GM19467 (cell line): ENCODE data around the gene TMEM116.
"Not testable (repeated sequence)": the region's sequence is repeated elsewhere in the genome, so short reads cannot be mapped to it uniquely, and the experiment has no call there.

ENCODE experiments used
- ATAC-seq: cut with Tn5 transposase; IDR thresholded peaks from one replicate; pipeline ENCODE4 v1.9.1; 2021; ENCODE audit warnings: mild to moderate bottlenecking, moderate library complexity; ENCODE audit not compliant: unreplicated experiment

TMEM116 gene

DNA sequence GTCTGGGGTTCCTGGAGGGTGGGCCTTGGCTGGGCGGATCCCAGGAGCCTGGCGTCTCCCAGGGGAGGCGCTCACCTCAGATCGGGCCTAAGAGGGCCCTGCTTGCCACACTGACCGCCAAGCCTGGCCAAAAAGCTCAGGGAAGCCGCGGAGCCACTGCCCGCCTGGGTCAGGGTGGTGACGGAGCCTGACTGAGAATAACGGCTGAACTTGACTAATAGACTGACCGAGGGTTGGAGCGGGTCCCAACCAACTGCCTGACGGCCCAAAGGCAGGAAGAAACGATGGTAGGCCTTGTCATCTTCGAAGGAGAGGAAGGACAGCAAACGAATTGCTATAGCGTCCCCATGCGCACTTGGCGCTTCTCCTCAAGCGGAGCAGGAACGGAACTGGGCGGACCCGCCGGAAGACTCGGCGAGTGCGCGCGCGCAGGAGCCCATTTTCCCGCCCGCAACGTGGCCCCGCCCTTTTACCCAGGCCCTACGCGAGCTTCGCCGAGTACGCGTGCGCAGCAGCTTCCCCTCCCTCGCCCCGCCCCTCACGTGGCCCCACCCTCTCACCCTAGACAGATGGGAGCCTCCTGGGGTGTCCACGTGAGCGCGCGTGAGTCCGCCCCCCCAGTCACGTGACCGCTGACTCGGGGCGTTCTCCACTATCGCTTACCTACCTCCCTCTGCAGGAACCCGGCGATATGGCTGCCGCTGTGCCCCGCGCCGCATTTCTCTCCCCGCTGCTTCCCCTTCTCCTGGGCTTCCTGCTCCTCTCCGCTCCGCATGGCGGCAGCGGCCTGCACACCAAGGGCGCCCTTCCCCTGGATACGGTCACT, at the start of gene TMEM116, which contains the start of gene ERP29:
Gene TMEM116 (minus strand): TSS at position 391 of the 826 bp plus-strand sequence. CDS start 7,895 bp downstream, outside the sequence.
Gene ERP29 (plus strand): TSS at position 652 of the 826 bp plus-strand sequence. CDS start 40 bp downstream, at position 692.
- peak; percentile 67 for ATAC-seq

DNA sequence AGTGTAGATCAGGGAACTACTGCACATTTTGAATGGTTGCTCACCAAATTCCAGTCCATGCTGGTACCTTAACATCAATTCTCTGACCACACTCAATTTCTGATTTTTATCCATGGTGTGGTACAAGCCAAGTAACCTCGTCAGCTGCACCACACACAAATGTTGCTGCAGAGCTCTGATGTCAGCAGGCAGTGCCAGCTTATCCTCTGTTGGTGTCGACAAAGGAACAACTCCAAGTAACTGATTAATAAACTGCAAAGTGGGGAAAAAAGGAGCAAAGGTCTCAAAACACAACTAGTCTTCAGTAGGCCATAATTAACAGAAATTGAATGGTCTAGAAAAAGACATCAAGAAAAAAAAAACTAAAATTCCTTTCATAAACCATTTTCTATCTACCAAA, 48.2 kb upstream of the TMEM116 start:
- ATAC-seq = no peak

- ATAC-seq = no peak
These were observed 36.4 kb upstream of the TMEM116 start for GRCh38 chr12:112049351-112049750.

GRCh38 chr12:112046003-112046402, 33.0 kb upstream of the TMEM116 start:
- ATAC-seq = no peak

GRCh38 chr12:112036614-112037013, 23.6 kb upstream of the TMEM116 start:
- not testable (repeated sequence) for ATAC-seq

DNA sequence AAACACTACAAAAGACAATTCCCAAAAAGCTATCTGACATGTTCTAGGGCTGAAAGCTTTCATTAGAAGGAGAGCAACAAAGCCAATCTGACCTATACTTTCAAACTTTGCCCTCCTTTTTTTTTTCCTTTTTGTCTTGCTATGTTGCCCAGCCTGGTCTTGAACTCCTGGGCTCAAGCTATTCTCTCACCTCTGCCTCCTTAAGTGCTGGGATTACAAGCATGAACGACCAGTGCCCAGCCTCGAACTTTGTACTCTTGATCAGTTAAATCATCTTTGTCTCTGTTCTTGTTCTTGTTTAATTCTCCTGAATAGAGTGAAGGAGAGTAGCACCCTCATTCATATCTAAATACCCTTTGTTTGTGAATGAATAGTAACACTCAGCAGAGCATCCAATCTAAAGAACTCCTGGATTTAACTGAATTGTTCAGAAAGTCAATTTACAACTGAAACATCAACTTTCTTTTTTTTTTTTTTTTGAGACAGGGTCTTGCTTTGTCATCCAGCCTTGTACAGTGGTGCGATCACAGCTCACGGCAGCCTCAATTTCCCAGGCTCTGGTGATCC, 22.3 kb upstream of the TMEM116 start:
- no peak for ATAC-seq

DNA sequence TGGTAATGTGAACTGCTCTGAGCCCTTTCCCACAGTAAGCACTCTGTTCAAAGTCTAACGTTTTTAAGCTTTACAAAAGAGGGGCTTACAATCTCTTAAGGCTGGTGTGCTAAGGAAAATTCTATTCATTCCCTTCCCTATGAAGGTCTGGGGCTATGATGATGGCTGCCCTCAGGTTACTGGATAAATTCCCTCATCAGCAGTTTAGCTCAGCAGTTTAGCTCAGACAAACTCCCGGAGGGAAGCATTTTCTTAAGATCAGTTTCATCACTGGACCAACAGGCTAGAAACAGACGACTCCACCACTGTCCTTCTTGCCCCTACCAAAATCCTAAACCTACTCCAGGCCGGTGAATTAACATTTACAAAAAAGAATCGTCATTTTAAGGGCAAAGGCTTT, 19.3 kb upstream of the TMEM116 start:
- ATAC-seq = no peak

GRCh38 chr12:112031472-112031871, 18.5 kb upstream of the TMEM116 start:
- no peak for ATAC-seq

DNA sequence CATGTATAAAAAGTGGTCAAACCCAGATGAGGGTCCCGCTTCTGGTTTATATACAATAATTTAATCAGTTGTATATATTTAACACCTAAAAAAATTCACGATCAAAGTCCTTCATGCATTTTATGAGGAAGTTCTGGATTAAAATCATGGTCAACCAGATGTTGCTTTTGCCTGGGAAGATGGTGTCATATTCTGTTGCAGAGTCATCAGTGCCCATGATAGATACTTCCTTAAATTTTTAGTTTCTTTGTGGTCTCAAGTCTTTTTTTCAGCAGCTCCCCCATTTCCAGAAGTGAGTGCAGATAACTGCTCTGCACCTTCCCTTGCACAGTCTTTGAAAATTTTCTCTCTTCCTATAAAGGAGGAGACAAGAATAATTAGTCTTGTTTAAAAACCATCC, 16.3 kb upstream of the TMEM116 start:
- ATAC-seq = no peak

- no peak for ATAC-seq
These were observed 12.9 kb upstream of the TMEM116 start for GRCh38 chr12:112025808-112026375.

GRCh38 chr12:112023759-112024396, 10.9 kb upstream of the TMEM116 start:
- no peak for ATAC-seq

DNA sequence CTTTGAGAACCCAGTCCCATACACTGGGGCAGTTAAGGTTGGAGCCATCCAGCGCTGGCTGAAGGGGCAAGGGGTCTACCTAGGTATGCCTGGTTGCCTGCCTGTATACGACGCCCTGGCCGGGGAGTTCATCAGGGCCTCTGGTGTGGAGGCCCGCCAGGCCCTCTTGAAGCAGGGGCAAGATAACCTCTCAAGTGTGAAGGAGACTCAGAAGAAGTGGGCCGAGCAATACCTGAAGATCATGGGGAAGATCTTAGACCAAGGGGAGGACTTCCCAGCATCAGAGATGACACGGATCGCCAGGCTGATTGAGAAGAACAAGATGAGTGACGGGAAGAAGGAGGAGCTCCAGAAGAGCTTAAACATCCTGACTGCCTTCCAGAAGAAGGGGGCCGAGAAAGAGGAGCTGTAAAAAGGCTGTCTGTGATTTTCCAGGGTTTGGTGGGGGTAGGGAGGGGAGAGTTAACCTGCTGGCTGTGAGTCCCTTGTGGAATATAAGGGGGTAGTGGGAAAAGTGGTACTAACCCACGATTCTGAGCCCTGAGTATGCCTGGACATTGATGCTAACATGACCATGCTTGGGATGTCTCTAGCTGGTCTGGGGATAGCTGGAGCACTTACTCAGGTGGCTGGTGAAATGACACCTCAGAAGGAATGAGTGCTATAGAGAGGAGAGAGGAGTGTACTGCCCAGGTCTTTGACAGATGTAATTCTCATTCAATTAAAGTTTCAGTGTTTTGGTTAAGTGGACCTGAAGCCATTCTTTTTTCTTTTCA, 9.5 kb upstream of the TMEM116 start:
- ATAC-seq = no peak

DNA sequence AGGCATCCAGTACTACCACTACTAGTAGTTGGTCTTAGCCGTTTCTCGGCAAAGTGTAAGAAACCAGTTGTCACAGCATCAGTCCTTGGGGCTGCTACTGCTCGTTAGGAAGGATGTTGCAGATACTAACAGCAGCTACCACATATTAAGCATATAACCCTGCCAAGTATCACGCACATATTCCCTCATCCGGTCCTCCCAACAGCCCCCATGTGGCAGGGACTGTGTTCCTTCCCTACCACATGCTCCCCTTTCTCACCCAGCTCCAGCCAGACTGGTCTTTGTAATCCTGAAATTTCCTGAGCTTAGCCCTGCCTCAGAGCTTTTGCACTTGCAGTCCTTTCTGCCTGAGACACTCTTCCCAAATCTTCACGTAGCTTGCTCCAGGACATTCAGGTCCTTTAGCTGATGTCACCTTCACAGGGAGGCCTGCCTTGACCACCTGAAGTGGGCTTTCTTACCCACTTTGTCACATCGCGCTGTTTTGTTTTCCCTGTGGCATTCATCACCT, 8.0 kb upstream of the TMEM116 start:
- ATAC-seq = no peak

GRCh38 chr12:112018571-112019237, 5.7 kb upstream of the TMEM116 start:
- no peak for ATAC-seq

- no peak for ATAC-seq
These were observed 4.1 kb upstream of the TMEM116 start for GRCh38 chr12:112017041-112017440.

GRCh38 chr12:112015938-112016337, 3.0 kb upstream of the TMEM116 start:
- no peak for ATAC-seq

DNA sequence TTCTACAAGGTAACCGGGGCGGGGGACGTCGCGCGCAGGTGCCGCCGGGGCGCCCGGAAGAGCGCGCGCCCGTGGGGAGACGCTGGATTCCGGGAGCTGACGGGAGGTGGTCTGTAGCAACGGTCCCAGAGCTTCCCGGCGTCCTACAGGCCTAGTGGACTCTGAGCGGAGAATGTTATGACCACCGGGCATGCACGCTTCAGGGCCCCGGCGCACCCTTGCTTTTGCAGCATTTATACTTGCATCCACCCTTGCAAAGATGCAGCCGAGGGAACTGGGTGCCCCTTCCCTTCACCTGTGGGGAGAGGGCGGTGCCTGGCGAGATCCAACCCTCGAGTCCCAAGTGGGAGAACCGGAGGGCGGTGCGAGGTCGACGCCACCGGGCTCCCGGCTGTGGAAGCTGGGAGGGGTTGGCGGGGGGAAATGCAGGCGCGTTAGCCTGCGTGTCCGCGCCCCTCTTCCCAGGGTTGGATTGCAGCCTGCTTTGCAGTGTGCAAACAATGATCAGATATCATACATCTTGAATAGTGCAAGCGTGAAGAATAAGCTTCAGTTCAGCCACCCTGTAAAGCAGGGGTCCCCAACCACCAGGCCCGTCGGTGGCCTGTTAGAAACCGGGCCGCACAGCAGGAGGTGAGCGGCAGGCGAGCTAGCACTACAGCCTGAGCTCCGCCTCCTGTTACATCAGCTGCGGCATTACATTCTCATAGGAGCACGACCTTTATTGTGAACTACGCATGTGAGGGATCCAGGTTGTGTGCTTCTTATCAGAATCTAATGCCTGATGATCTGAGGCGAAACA, 837 bp upstream of the TMEM116 start:
- ATAC-seq = peak; percentile 2

DNA sequence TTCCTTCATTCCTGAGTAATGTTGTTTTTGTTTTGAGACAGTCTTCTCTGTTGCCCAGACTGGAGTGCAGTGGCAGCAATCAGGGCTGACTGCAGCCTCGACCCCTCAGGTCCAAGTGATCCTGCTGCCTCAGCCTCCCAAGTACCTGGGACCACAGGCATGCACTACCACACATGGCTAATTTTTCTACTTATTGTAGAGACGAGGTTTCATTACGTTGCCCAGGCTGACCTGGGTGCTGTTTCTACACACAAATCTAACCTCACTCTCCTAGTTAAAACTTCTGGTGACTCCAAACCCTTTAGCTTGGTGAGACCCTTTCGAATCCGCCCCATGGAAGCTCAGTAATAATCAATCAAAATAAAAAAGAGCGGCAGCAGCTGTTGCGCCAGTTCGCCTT, 1.3 kb downstream of the TMEM116 start:
- ATAC-seq = no peak
